Activated CD8-positive, alpha-beta T cell treated with anti-CD3 and anti-CD28 coated beads, Interleukin-2, amount 10 ng/mL, durations not matched to agents 7 days and 5 days (primary cell): ENCODE results near the gene SLC4A1. TPM values are rescaled to one million over a fixed set of nuclear protein-coding genes. Genes with fewer than 3 reads are reported as not detected.

ENCODE experiments used
- ATAC-seq: fragments of 150-1000 bp; cut with Tn5 transposase; one replicate; pipeline ENCODE4 v1.10.0; 2021; ENCODE audit warnings: moderate library complexity
- CTCF ChIA-PET: fragments of 350-600 bp; sonication (Branson Sonifier 250); formaldehyde crosslinking; loops from one replicate; lab custom pipeline; 2021; ENCODE audit warnings: antibody characterized with exemption; lab: Charles Lee
- POLR2A ChIA-PET: fragments of 350-600 bp; sonication (Branson Sonifier 250); formaldehyde crosslinking; loops from one replicate; lab custom pipeline; 2021; ENCODE audit warnings: antibody characterized with exemption; lab: Charles Lee
- DNase-seq: peaks from one replicate; pipeline ENCODE4 v3.0.0-alpha.2; 2020
- H3K27ac Mint-ChIP-seq: one replicate; pipeline ENCODE4 v1.8.0; 2021; ENCODE audit warnings: mild to moderate bottlenecking, mixed read lengths
- H3K27me3 Mint-ChIP-seq: one replicate; pipeline ENCODE4 v1.8.0; 2021; ENCODE audit warnings: low read depth, mixed read lengths
- H3K36me3 Mint-ChIP-seq: one replicate; pipeline ENCODE4 v1.8.0; 2021; ENCODE audit warnings: low read depth, mixed read lengths
- H3K4me1 Mint-ChIP-seq: one replicate; pipeline ENCODE4 v1.8.0; 2021; ENCODE audit warnings: low read depth, mixed read lengths
- H3K4me3 Mint-ChIP-seq: one replicate; pipeline ENCODE4 v1.8.0; 2021; ENCODE audit warnings: mild to moderate bottlenecking, mixed read lengths
- H3K9me3 Mint-ChIP-seq: one replicate; pipeline ENCODE4 v1.8.0; 2022; ENCODE audit warnings: mixed read lengths; ENCODE audit not compliant: insufficient read depth
- total RNA-seq, 2 experiments: library from RNA; stranded (reverse); gene quantifications; one replicate each; pipeline ENCODE4 v1.2.3, GENCODE V29; 2021

The SLC4A1 gene
- total RNA-seq, 2 experiments from 2014 or later = not detected

DNA sequence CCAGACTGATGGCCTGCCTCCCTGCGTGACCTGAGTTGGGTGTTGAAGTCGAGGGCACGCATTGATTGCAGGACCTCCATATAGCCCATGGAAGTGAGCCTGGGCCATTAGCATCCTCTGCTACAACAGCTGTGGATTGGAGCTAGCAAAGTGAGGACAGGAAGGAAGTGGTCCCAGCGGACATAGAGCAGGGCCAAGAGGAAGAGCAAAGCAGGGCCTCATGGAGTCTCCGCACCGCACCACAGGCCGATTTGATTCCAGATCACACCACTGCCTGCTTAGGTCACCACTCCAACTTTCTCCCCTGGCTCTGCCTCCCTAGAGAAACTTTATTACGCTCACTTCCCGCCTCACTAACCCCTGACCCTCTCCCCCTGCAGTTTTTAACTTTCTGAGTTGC, 37.8 kb downstream of the SLC4A1 start:
- no peak overlapping the region for H3K27ac Mint-ChIP-seq
- CTCF ChIA-PET = interaction anchor here (1.2 to 1.4 kb wide), 2 partner anchors 9 to 20 kb away, joined by 5 to 7 read pairs; partner anchors contain the start of gene UBTF

DNA sequence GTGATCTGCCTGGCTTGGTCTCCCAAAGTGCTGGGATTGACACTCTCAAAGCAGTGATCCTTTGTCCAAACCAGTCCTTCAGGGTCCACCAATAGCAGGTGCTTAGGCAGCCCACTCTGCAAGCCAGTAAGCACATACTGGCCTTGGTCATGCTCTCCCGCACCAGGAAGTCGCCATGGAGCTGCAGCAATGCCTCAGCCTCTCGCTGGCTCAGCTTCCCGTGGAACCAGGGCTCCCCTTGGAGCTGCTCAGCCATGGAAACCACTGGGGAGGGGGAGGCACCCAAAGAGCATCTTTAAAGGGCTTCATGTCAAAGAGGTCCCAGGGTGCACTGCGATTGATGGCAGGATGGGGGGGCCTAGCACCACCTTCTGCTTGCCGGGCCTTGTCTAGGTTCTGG, 38.8 kb downstream of the SLC4A1 start:
- H3K36me3 Mint-ChIP-seq = no peaks in the 10 kb centered on the region
- no peak for ATAC-seq
- no peaks in the 10 kb centered on the region for H3K9me3 Mint-ChIP-seq
- no peak overlapping the region for H3K4me3 Mint-ChIP-seq
- DNase-seq = no peak
- H3K27ac Mint-ChIP-seq = no peak overlapping the region
- ChIA-PET CTCF (interaction anchor here (1.2 kb wide), 1 partner anchor 19 kb away, joined by 5 read pairs; no protein-coding TSS in a partner anchor), POLR2A (interaction anchor here (0.6 to 2.1 kb wide), 3 partner anchors 8 to 31 kb away, joined by 3 to 9 read pairs (median 6); no protein-coding TSS in a partner anchor)
- H3K4me1 Mint-ChIP-seq = no peaks in the 10 kb centered on the region
- peaks cover 5% of the 10 kb centered on the region for H3K27me3 Mint-ChIP-seq

More for the DNA sequence above, 37.8 kb downstream of the SLC4A1 start:
- DNase-seq = no peak
- no peak overlapping the region for H3K4me3 Mint-ChIP-seq
- peaks cover 5% of the 10 kb centered on the region for H3K27me3 Mint-ChIP-seq
- POLR2A ChIA-PET = interaction anchor here (0.8 to 2.1 kb wide), 2 partner anchors 9 to 19 kb away, joined by 6 to 9 read pairs; no protein-coding TSS in a partner anchor
- no peaks in the 10 kb centered on the region for H3K36me3 Mint-ChIP-seq
- H3K4me1 Mint-ChIP-seq = peaks cover 5% of the 10 kb centered on the region
- ATAC-seq = no peak
- H3K9me3 Mint-ChIP-seq = no peaks in the 10 kb centered on the region

DNA sequence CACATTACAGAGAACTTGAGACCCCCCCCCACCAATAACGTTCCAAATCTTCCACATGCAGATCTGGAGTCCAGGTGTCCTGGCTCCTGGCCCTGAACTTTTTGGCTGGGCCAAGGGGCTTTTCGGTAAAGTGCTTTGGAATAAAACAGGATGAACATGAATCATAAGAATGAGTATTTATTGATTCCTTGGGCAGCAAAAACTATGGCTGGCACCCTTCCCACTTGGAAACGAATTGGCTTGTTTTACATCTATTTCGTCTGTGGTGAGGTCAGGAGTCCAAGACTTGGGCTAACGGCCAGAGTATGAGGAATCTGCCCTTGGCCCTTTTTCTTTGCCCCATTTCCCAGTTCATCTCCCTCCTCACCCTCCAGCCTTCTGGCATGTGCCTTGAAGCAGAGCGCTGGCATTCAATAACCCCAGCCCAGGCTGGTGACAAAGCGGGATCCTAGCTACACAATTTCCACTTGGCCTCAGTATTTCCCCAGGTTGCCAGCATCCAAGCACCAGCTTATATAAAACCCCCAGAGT, 44.3 kb downstream of the SLC4A1 start:
- CTCF ChIA-PET = interaction anchor here (4.8 kb wide), 1 partner anchor 13 kb away, joined by 45 read pairs; no protein-coding TSS in a partner anchor
- Mint-ChIP-seq H3K9me3 (no peaks in the 10 kb centered on the region), H3K27ac (no peak overlapping the region), H3K4me3 (no peak overlapping the region), H3K4me1 (peaks cover 13% of the 10 kb centered on the region), H3K36me3 (peaks cover 6% of the 10 kb centered on the region), H3K27me3 (no peaks in the 10 kb centered on the region)
- ATAC-seq (no peak), DNase-seq (no peak)
- POLR2A ChIA-PET = interaction anchor here (1.0 kb wide), 1 partner anchor 13 kb away, joined by 3 read pairs; no protein-coding TSS in a partner anchor

DNA sequence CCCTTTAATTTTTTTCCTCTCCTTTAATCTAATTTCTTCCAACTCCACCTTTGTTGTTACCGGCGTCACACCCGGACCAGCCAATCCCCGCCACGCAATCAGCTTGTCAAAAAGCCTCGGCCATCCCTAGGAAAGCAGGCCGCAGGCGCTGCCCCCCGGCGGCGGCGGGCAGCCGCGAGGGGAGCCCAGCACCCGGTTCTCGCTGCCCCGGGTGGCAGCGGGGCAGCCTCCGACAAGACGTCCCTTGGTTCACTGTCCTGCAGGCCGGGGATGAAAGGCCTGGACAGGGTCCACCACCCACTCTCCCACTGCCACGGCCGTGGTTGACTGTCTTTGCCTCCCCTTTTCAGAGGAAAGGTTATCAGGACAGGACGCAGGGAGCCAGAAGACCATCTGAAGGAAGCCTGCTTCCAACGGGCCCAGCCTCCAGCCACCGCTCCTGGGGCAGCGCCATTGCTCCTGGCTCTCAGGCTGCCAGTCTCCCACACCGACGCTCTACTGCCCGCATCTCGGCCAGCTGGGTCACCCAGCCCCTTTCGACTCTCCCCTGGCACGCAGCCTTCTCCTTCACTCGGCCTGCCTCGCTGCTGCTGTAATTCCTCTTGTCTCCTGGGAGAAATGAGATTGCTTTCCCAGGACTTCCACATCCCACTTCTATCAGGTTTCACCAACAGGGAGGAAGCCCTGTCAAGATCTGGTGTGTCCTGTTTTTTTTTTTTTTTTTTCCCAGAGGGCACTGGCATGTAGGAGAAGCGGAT, 45.6 kb downstream of the SLC4A1 start:
- peak overlapping the region; percentile 79 for H3K4me3 Mint-ChIP-seq
- peak overlapping the region; percentile 80 for H3K27ac Mint-ChIP-seq
- DNase-seq = peak; percentile 60
- CTCF ChIA-PET = interaction anchor here (1.2 to 4.8 kb wide), 8 partner anchors 12 to 123 kb away, joined by 4 to 45 read pairs (median 11); partner anchors contain the start of genes GRN and TMUB2
- POLR2A ChIA-PET = interaction anchor here (0.7 to 5.2 kb wide), 8 partner anchors 8 to 163 kb away, joined by 3 to 57 read pairs (median 8); partner anchors contain the start of gene TMUB2
- no peaks in the 10 kb centered on the region for H3K9me3 Mint-ChIP-seq
- peaks cover 11% of the 10 kb centered on the region for H3K36me3 Mint-ChIP-seq
- H3K27me3 Mint-ChIP-seq = no peaks in the 10 kb centered on the region
- ATAC-seq = no peak
- peaks cover 13% of the 10 kb centered on the region for H3K4me1 Mint-ChIP-seq

DNA sequence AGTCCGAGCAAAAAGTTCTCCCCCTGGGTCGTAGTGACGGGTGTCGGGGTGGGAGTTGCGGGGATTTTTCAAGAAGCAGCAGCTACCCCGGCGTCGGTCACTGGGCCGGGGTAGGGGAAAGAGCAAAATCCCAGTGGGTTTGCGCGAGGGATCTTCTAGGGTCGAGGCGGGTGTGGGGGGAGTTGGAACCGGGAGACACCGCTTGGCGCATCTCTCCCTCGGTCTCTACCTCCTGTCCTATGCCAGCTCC, 46.1 kb downstream of the SLC4A1 start:
- peak overlapping the region; percentile 80 for H3K27ac Mint-ChIP-seq
- ATAC-seq (no peak), DNase-seq (no peak)
- H3K4me1 Mint-ChIP-seq = peaks cover 17% of the 10 kb centered on the region
- H3K9me3 Mint-ChIP-seq = no peaks in the 10 kb centered on the region
- CTCF ChIA-PET = interaction anchor here (0.8 to 4.8 kb wide), 11 partner anchors 9 to 124 kb away, joined by 3 to 45 read pairs (median 8); partner anchors contain the start of genes GRN, HDAC5 and TMUB2
- peak overlapping the region; percentile 79 for H3K4me3 Mint-ChIP-seq
- peaks cover 16% of the 10 kb centered on the region for H3K36me3 Mint-ChIP-seq
- POLR2A ChIA-PET = interaction anchor here (0.7 to 6.6 kb wide), 11 partner anchors 9 to 163 kb away, joined by 3 to 59 read pairs (median 8); partner anchors contain the start of genes SLC25A39 and TMUB2
- no peaks in the 10 kb centered on the region for H3K27me3 Mint-ChIP-seq

DNA sequence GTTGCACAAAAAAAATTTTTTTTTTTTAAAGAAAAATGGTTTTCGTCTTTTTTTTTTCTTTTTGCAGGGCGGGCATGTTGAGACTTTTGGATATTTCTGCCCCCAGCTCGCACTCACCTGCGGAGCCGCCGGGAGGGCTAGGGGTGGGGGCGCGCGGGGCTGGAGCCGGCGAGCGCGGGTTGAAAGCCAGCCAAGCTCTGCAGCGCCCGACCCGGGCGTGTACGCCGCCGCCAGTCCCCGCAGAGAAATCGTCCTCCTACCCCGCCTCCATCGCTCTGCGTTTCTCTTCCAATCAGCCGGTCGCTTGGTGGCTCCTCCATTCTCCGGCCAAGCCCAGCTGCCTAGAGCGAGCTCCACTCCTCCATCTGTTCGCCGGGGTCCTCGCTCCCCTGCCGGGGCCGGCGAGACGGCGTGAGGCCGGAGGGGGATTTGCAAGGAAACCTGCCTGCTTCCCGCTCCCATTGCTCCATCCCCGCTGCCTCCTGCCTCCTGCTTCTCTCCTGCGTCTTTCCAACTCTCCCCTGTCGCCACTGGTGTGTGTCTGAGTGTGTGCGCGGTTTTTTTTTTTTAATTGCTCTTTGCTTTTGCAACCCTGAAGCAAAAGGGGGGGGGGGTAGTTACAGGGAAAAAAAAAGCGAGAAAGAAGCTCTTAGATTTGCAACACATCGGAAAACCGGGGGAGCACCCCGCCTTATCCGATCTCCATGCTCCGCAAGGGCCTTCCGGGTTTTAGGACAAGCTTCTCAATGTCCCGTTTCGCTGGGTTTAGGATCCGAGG, 46.7 kb downstream of the SLC4A1 start:
- peak; percentile 78 for DNase-seq
- peak; percentile 35 for ATAC-seq

DNA sequence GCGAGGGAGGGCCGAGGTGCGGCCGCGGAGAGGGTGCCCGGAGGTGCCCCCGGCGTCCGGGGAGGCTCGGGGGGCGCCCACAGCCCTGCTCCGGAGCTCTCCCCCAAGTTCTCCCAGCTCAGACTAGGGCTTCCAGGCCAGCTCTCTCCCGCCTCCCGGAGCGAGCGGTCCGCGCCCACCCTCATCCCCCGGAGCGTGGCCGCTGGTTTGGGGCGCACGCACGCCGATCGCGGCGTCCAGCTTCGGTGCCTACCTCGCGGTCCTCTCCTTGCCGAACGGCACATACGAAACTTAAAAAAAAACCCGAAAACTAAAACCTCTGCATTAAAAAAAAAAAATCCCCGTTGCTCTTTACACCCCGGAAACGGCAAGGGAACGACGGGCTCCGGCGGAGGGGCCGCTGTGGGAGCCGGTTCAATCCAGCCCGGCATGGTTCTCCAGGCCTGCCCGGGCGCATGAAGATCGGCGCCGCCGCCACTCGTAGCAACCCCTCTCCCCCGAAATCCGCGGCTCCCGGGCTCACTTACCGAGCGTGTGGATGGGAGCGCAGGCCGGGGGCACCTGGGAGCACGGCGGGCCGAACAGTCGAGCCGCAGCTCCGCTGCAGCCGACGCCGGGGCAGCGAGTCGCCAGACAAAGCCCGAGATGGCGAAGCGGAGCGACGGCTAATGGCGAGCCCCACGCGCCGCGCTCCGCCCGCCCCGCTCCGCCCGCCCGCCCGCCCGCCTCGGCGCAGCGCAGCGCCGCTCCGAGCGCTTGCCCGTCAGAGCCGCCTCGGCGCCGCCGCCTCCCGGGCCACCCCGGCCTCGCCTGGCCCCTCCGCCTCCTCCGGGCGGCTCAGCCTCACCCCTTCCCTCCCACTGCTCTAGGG, 47.5 kb downstream of the SLC4A1 start:
- ATAC-seq (peak; percentile 6), DNase-seq (peak; percentile 62)
- H3K27me3 Mint-ChIP-seq = no peaks in the 10 kb centered on the region
- ChIA-PET POLR2A (interaction anchor here (0.6 to 6.6 kb wide), 15 partner anchors 10 to 105 kb away, joined by 3 to 59 read pairs (median 5); partner anchors contain the start of genes HDAC5, SLC25A39 and TMUB2), CTCF (interaction anchor here (0.7 to 4.8 kb wide), 13 partner anchors 10 to 125 kb away, joined by 3 to 45 read pairs (median 7); partner anchors contain the start of genes GRN and TMUB2)
- no peaks in the 10 kb centered on the region for H3K9me3 Mint-ChIP-seq
- peak overlapping the region; percentile 92 for H3K27ac Mint-ChIP-seq
- peaks cover 29% of the 10 kb centered on the region for H3K4me1 Mint-ChIP-seq
- H3K4me3 Mint-ChIP-seq = peak overlapping the region; percentile 88
- H3K36me3 Mint-ChIP-seq = peaks cover 29% of the 10 kb centered on the region

More for the DNA sequence above, 46.7 kb downstream of the SLC4A1 start:
- H3K27me3 Mint-ChIP-seq = no peaks in the 10 kb centered on the region
- H3K36me3 Mint-ChIP-seq = peaks cover 21% of the 10 kb centered on the region
- peak overlapping the region; percentile 80 for H3K27ac Mint-ChIP-seq
- POLR2A ChIA-PET = interaction anchor here (0.7 to 6.6 kb wide), 12 partner anchors 9 to 164 kb away, joined by 3 to 59 read pairs (median 6); partner anchors contain the start of genes SLC25A39 and TMUB2
- H3K9me3 Mint-ChIP-seq = no peaks in the 10 kb centered on the region
- CTCF ChIA-PET = interaction anchor here (0.7 to 4.8 kb wide), 12 partner anchors 10 to 124 kb away, joined by 3 to 45 read pairs (median 8); partner anchors contain the start of genes GRN, HDAC5 and TMUB2
- H3K4me1 Mint-ChIP-seq = peaks cover 21% of the 10 kb centered on the region
- H3K4me3 Mint-ChIP-seq = peak overlapping the region; percentile 79

DNA sequence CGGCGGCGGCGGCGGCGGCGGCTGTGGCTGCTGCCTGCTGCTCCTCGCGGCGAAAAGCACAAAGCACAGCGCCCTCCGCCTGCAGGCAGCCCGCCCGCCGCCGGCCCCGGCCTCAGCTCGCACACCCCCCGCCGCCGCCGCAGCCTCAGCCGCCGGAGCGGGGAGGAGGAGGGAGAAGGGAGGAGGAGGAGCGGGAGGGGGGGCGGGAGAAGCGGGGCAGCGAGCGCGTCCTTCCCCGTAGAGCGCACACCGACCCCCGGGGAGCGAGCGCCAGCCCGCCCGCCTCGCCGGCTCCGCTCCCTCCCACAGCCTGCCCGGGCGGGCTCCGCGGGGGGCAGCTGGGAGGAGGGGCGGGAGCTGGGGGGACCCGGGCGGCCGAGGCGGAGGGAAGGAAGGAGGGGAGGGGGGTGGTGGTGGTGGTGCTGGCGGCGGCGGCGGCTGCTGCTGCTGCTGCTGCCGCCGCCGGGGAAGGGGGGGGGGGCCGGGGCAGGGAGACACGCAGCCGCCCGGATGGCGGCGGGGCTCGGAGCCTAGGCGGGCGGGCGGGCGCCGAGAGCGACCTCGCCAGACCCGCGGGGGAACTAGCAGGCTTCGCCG, 48.2 kb downstream of the SLC4A1 start, which contains the start of gene UBTF:
UBTF (minus strand) TSS at position 60 of the 597 bp plus-strand sequence. CDS start 1,446 bp downstream, outside the sequence.
- peak; percentile 26 for ATAC-seq
- Mint-ChIP-seq H3K27me3 (no peaks in the 10 kb centered on the region), H3K9me3 (no peaks in the 10 kb centered on the region), H3K36me3 (peaks cover 36% of the 10 kb centered on the region), H3K4me3 (peak within 1 kb of the TSS; percentile 97), H3K27ac (peak within 1 kb of the TSS; percentile 92), H3K4me1 (peaks cover 36% of the 10 kb centered on the region)
- POLR2A ChIA-PET = interaction anchor here (0.6 to 6.6 kb wide), 12 partner anchors 9 to 105 kb away, joined by 3 to 59 read pairs (median 4); partner anchors contain the start of genes HDAC5, SLC25A39 and TMUB2
- CTCF ChIA-PET = interaction anchor here (1.0 to 4.8 kb wide), 8 partner anchors 9 to 111 kb away, joined by 3 to 45 read pairs (median 8); partner anchors contain the start of gene TMUB2
- DNase-seq = peak; percentile 75

DNA sequence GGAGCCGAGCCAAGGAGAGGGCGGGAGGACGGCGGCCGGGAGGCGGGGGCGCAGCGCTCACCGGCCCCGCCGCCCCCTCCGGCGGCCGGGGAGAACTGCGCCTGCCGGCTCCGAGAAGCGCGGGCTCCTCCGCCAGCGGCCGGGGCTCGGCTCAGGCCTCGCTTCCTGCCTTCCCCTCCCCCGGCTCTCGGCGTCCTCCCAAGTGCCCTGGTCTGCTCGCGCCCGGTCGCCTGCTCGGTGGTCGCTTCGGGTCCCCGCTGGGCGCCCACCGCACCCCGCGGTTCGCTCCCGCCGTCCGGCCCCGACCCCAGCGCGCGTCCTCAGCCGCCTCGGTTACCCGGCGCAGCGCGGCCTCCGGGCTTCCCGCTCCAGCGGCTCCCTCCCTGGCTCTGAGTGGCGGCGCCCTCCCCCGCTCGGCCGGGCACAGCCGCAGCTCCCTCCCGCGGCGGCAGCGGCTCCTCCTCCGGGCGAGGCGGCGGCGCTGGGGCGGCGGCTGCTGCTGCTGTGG, 48.8 kb downstream of the SLC4A1 start:
- DNase-seq = peak; percentile 77
- Mint-ChIP-seq H3K9me3 (no peaks in the 10 kb centered on the region), H3K4me1 (peaks cover 42% of the 10 kb centered on the region), H3K27ac (peak overlapping the region; percentile 34), H3K27me3 (no peaks in the 10 kb centered on the region), H3K36me3 (peaks cover 42% of the 10 kb centered on the region), H3K4me3 (peak overlapping the region; percentile 34)
- ChIA-PET POLR2A (interaction anchor here (0.8 to 6.6 kb wide), 8 partner anchors 17 to 106 kb away, joined by 3 to 59 read pairs (median 4); partner anchors contain the start of genes HDAC5, SLC25A39 and TMUB2), CTCF (interaction anchor here (1.0 to 4.8 kb wide), 6 partner anchors 9 to 108 kb away, joined by 3 to 45 read pairs (median 7); partner anchors contain the start of gene TMUB2)
- peak; percentile 49 for ATAC-seq
